HG03457 (cell line): ENCODE measurements around the gene GH2.
"Not testable (repeated sequence)": the region's sequence is repeated elsewhere in the genome, so short reads cannot be mapped to it uniquely, and the experiment has no call there.

Experiments used
- ATAC-seq: cut with Tn5 transposase; IDR thresholded peaks from one replicate; pipeline ENCODE4 v1.9.1; 2021; ENCODE audit warnings: moderate number of reproducible peaks; ENCODE audit not compliant: unreplicated experiment

The GH2 gene

DNA sequence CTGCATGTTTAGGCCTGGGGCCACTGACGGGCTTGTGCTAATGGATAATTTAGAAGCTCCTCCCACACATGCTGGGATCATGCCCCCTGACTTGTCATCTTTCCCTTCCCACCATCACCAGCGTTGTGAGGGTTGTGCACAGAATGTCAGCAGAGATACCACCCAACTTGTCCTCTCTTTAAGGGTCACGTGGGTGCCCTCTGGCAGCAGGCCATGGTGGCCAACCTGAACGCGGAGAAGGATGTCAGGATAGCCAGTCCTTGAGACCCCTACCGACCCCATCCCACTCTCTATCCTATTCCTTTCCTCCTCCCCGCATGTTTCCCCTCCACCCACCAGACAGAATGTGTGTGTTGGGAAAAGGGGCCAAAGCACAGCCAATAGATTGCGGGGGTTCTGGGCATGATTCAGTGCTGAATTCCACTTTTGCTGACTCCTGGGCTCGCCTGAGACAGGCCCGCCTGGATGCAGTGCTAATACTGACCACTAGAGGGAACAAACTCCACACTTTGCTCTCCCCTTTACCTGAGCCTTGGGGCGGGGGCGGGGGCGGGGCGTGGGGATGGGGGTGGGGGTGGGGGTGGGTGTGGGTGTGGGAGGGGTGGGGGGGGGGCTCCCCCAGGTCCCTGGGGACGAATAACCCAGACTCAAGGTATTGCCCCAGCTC lies at the start of gene GH2:
GH2 (minus strand) TSS at position 10 of the 667 bp plus-strand sequence. CDS start 143 bp downstream, outside the sequence.
- ATAC-seq = no peak

DNA sequence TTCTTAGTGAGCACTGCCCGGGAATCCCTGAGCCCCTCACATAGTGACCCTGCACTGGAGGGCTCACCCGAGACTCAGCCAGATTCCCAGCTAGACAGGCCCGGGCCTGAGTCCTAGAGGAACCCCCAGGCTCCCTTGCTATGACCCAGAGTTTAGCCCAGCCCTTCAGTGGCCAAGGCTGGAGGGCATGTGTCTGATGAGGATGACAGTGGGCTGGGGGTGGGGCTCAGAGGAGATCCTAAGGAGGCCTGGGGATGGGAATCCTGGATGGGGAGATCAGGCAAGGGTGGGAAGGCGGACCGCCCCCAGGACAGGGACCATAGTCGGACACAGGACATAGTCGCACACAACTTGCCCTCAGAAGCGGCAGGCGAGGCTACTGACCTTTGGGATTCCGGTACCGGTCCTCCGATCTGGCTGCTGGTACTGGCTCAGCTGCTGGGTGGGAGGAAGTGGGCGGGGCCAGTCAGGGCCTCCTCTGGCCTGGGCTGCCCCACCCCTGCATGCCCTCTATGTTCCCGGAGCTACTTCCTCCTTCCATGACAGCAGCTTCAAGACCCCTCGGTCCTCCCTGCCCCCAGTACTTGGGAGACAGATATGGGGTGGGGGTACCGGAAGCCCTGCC lies 49.3 kb upstream of the GH2 start:
- no peak for ATAC-seq

DNA sequence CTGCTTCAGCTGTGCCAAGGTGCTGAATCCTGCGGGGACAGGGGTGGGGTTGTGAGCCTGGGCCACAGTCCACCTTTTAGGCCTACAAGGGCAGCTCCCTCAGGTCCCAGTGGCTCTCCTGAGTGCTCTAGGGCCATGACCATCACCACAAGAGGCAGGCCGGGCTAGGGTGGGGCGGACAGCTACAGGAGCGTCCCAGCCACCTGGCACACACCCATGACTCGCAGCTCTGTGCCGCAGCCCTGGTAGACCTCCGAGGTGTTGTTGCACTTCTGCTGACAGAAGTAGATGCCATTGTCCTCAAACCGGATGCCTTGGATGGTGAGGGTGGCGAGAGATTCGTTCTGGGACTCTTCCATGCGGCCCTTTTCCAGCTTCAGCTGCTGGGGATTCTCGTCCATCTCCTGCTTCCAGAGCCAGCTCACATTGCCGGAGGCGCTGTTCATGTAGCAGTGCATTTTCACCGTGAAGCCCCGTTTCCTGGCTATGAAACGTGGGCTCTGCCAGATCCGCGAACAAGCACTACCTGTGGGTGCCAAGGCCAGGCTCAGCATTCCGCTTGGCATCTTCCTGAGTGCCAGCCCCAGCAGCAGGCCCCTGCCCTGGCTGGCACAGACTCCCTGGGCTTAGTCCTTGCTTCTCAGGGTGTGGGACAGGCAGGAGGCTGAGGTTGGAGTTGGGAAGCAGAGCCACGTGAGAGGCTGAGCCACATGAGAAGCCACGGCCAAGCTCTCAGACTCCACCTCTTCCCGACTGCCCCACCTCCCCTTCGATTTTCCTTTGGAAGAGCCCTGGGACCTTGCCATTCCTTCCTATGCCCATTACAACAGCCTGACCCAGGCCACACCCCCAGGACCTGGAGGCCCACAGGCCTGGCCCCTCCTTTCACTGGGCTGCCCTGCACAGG lies 48.4 kb upstream of the GH2 start:
- no peak for ATAC-seq

DNA sequence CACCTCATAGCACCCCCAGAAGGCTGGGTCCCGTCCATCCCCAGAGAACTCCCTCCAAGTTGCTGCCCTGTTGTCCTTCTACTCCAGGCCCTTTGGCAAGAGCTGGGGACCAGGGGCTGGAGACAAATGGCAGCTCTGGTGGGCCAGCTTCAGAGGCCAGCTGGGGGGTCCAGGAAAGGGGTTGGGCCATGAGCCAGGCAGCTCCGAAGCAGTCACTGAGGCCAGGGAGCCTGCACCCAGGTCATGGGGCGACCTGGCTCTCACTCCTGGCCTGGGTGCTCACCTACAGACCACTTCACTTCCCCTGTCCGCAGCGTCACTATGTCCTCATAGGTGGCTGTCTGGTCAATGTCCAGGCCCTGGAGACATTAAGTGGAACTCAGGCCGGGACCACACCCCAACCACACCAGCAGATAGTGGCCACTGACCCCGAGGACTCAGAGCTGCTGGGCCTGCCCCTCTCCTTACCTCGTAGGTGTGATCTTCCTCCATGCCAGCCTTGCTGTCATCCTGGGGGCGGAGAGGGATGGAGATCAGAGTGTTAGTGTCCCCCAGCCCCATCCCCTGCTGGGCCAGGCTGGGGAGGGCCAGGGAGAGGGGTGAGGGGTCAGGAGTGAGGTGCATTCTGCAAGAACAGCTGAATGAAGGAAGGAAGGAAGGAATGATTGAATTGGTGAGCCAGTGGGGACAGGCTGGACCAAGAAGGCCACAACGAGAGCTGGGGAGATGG lies 47.4 kb upstream of the GH2 start:
- ATAC-seq = no peak

DNA sequence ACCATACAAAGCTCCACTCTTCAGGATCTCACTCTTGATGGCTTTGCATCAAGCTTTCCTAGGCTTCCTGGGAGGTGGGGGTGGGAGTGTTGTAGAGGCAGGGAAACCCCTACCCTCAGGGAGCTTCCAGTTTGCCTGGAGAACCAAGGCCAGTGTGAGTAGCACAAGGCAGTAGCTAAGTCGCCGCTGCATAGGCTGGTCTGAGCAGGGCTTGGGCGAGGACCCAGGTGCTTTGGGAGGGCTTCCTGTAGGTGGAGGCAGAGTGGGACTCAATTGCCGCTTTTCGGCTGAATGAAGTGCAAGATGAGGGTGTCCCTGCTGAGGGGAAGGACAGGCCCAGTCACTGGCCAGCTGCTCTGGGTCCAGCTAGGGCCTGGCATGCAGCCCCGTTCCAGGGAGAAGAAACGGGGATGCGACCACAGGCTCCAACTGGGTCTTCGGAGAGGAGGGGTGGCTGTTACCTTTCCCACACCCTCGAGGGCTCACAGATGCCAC lies 46.5 kb upstream of the GH2 start:
- no peak for ATAC-seq

DNA sequence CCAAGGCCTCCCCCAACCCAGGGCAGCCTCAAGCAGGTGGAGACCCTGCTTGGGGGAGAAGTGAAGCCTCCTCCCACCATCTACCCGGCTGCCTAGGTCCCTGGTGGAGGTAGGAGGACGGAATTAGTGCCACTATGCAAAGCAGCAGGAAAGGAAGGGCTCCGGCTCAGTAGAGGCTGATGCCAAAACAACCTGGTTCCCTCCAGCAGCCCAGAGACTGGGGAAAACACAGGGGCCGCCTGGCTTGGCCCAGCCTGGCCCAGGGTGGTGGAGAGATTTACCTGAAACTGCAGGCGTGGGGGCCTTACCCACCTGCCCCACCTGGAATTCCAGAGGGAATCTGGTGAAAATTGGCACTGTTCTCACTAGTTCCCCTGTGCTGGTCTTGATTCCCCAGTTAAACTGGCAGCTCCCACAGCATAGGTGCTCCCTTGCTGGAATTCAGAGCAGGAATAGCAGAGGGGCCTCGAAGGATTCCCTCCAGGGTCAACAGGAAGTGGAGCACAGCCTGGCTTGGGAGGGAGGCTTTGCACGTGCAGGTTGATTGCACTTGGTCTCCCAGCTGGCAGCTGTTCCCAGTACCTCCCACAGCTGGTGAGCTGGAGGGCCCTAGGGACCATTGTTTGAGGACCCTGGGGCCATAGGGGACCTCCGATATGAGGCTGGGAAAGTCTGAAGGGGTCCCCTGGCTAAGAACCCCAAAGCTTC lies 45.9 kb upstream of the GH2 start:
- no peak for ATAC-seq

DNA sequence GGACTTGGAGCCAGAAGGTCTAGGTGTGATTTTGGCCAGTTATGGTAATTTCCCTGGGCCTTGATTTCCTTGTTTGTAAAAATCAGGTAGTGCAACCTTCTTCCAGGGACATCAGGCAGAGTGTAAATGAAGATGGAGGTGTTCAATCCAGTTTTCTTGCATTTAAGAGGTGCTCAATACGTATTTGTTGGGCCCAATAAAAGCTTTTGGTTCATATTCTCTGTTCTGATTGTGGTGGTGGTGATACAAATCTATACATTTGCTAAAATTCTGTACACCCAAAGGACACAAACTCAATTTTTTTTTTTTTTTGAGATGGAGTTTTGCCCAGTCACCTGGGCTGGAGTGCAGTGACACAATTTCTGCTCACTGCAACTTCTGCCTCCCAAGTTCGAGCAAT lies 44.4 kb upstream of the GH2 start:
- ATAC-seq = no peak

DNA sequence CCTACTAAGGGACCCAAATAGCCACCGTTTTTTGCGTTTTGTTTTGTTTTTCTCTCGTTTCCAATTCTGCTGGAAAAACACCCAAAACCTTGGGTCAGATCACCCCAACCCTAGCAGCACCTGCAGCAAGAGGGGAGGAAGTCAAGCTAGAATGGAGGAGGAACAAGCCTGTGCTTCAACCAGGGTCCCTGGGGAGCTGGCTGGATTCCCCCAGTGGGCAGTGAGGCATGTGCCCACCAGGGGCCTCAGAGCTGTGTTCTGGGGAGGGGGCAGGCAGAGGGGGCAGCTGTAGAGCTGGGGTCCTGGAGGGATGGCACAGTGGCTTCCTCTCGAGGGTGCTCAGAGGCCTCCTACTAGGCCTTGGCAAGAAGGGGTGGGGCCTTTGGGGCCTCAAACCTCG lies 43.9 kb upstream of the GH2 start:
- ATAC-seq = no peak

DNA sequence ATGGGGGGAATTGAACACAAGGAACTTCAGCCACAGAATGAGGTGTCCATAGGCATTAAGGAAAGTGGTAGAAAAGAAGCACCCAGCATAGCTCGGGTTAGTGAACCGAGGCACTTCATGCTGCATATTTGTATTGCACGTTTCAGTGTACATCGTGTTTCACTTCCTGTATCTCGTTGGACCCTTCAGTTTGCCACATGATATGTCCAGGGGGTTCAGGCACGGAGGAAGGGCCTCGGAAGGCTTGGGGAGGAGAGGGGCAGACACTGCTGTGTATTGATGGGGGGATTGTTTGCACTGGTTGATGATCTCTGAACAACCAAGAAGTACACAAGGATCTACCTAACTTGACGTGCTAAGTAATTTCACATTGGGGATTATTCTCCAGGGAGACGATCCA lies 40.7 kb upstream of the GH2 start:
- not testable (repeated sequence) for ATAC-seq

DNA sequence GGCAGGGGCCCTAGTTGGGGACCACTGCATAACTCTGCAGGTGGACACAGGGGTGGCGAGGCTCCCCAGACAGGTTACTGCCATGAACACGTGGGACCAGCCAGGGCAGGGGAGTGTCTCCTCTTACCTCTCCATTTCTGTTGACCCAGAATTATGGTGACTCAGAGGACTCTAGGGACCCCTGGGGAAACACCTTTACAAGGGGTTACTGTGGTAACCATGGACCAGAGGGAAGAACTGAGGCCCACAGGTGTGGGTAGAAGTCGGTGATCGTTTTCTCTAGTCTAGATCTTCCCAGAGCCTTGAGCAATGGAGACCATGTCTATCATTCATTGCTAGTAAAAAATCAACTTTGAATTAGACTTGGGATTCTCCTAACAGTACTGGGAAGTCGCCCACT lies 39.0 kb upstream of the GH2 start:
- ATAC-seq = not testable (repeated sequence)

DNA sequence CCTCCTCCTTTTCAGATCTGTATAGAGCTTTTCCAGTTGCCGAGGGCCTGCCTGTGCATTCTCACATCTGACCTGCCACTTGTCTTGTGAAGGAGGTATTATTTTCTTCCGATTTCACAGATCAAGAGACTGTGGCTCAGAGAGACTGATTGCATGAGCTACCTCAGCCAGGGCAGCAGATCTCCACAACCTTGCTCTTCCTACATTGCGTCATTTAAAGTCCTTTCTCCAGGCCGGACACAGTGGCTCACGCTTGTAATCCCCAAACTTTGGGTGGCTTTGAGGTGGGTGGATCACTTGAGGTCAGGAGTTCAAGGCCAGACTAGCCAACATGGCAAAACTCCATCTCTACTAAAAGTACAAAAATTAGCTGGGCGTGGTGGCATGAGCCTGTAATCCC lies 38.3 kb upstream of the GH2 start:
- not testable (repeated sequence) for ATAC-seq

DNA sequence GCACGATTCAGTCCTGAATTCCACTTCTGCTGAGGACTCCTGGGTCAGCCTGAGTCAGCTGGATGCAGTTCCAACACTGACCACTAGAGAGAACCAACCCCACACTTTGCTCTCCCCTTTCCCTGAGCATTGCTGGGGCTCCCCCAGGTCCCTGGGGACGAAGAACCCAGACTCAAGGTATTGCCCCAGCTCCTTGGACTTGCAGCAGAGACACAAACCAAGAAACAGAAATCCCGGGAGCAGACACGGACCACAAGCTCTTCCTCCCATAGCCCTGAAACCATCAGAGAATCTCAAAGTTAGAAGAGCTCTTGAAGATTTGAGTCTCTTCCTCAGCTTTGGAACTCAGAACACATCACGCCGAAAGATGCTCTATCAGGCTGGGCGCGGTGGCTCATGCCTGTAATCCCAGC lies 37.6 kb upstream of the GH2 start:
- no peak for ATAC-seq

DNA sequence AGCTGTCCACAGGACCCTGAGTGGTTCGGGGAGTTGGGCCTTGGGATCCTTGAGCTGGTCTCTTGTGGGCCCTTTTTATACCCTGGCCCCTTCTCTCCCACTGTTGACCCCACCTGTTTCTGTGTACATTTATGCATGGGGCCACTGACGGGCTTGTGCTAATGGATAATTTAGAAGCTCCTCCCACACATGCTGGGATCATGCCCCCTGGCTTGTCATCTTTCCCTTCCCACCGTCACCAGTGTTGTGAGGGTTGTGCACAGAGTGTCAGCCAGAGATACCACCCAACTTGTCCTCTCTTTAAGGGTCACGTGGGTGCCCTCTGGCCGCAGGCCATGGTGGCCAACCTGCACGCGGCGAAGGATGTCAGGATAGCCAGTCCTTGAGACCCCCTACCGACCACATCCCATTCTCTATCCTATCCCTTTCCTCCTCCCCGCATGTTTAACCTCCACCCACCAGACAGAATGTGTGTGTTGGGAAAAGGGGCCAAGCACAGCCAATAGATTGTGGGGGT lies 37.1 kb upstream of the GH2 start, which contains the start of gene GH1:
GH1 (minus strand) TSS at position 51 of the 517 bp plus-strand sequence. CDS start 63 bp downstream, outside the sequence.
- ATAC-seq = not testable (repeated sequence)

DNA sequence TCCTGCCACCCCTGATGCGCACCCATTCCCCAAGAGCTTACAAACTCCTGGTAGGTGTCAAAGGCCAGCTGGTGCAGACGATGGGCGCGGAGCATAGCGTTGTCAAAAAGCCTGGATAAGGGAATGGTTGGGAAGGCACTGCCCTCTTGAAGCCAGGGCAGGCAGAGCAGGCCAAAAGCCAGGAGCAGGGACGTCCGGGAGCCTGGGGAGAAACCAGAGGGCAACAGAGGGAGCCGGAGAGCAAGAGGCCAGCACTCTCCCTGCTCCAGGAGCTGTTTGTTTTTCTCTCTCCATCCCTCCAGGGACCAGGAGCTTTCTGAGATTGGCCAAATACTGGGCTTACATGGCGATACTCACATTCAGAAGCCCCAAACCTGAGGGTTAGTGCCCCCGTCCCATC lies 36.6 kb upstream of the GH2 start:
- ATAC-seq = no peak

DNA sequence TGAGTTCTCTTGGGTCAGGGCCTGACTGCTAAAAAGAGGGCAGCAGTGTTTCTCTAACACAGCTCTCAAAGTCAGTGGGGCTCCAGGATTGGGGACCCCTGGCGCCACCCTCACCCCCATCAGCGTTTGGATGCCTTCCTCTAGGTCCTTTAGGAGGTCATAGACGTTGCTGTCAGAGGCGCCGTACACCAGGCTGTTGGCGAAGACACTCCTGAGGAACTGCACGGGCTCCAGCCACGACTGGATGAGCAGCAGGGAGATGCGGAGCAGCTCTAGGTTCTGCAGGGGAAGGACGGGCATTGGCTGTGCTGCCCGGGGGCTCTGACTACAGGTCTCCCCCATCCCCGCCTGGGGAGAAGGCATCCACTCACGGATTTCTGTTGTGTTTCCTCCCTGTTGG lies 35.9 kb upstream of the GH2 start:
- ATAC-seq = no peak

DNA sequence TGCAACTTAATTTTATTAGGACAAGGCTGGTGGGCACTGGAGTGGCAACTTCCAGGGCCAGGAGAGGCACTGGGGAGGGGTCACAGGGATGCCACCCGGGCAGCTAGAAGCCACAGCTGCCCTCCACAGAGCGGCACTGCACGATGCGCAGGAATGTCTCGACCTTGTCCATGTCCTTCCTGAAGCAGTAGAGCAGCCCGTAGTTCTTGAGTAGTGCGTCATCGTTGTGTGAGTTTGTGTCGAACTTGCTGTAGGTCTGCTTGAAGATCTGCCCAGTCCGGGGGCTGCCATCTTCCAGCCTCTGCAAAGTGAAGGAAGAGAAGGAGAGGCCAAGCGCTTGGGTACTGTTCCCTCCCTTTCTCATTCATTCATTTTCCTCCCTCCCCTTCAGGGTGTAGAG lies 35.5 kb upstream of the GH2 start:
- not testable (repeated sequence) for ATAC-seq

DNA sequence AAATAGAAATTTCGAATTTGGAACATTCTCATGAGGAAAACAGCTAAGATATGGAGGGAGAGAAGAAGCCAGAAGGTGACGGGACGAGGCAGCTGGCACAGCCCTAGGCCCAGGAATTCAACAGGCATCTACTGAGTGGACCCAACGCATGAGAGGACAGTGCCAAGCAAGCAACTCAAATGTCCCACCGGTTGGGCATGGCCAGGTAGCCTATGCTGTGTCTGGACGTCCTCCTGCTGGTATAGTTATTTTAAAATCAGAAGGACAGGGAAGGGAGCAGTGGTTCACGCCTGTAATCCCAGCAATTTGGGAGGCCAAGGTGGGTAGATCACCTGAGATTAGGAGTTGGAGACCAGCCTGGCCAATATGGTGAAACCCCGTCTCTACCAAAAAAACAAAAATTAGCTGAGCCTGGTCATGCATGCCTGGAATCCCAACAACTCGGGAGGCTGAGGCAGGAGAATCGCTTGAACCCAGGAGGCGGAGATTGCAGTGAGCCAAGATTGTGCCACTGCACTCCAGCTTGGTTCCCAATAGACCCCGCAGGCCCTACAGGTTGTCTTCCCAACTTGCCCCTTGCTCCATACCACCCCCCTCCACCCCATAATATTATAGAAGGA lies 34.9 kb upstream of the GH2 start:
- ATAC-seq = no peak

DNA sequence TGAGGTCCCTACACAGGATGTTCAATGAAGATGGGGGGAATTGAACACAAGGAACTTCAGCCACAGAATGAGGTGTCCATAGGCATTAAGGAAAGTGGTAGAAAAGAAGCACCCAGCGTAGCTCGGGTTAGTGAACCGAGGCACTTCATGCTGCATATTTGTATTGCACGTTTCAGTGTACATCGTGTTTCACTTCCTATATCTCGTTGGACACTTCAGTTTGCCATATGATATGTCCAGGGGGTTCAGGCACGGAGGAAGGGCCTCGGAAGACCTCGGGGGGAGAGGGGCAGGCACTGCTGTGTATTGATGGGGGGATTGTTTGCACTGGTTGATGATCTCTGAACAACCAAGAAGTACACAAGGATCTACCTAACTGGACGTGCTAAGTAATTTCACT lies 34.0 kb upstream of the GH2 start:
- ATAC-seq = not testable (repeated sequence)

DNA sequence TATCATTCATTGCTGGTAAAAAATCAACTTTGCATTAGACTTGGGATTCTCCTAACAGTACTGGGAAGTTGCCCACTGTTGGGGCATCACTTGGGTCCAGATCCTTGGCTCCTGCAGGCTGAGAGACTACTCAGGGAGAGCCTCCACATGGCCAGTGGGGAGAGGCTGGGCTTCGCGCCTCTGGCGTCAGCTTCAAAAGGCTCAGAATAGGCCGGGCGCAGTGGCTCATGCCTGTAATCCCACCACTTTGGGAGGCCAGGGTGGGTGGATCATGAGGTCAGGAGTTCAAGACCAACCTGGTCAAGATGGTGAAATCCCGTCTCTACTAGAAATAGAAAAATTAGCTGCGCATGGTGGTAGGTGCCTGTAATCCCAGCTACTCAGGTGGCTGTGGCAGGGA lies 32.7 kb upstream of the GH2 start:
- ATAC-seq = no peak
